Mucosa of stomach (tissue), 1 donor: ENCODE measurements around the gene NFIA.

ENCODE experiments used
- H3K27me3 ChIP-seq: one replicate; pipeline ENCODE4 v1.7.0; 2013; ENCODE audit warnings: mild to moderate bottlenecking, low read length; ENCODE audit not compliant: control insufficient read depth, insufficient read depth
- H3K36me3 ChIP-seq: one replicate; pipeline ENCODE4 v1.7.0; 2013; ENCODE audit warnings: low read length; ENCODE audit not compliant: control insufficient read depth, insufficient read depth
- H3K4me1 ChIP-seq: one replicate; pipeline ENCODE4 v1.7.0; 2013; ENCODE audit warnings: mild to moderate bottlenecking, low read length; ENCODE audit not compliant: control insufficient read depth, insufficient read depth
- H3K4me3 ChIP-seq: one replicate; pipeline ENCODE4 v1.7.0; 2013; ENCODE audit warnings: low read length
- H3K9ac ChIP-seq: one replicate; pipeline ENCODE4 v1.7.0; 2013; ENCODE audit warnings: mild to moderate bottlenecking, low read length, moderate library complexity
- H3K9me3 ChIP-seq: one replicate; pipeline ENCODE4 v1.7.0; 2013; ENCODE audit warnings: mild to moderate bottlenecking, low read length, moderate library complexity; ENCODE audit not compliant: control insufficient read depth
- donor health status: Pancreatic carcinoma.

The NFIA gene

GRCh38 chr1:61213245-61214011 lies 131.1 kb downstream of the NFIA start:
- no peak overlapping the region for H3K4me3 ChIP-seq
- no peaks in the 10 kb centered on the region for H3K4me1 ChIP-seq
- H3K27me3 ChIP-seq, result no peaks in the 10 kb centered on the region
- H3K9ac ChIP-seq, result no peak overlapping the region
- H3K9me3 ChIP-seq, result no peaks in the 10 kb centered on the region
- H3K36me3 ChIP-seq, result no peaks in the 10 kb centered on the region

- no peaks in the 10 kb centered on the region for H3K9me3 ChIP-seq
- H3K27me3 ChIP-seq, result no peaks in the 10 kb centered on the region
- H3K36me3 ChIP-seq, result no peaks in the 10 kb centered on the region
- H3K4me3 ChIP-seq, result no peak overlapping the region
- H3K9ac ChIP-seq, result no peak overlapping the region
- no peaks in the 10 kb centered on the region for H3K4me1 ChIP-seq
These were observed 132.8 kb downstream of the NFIA start for GRCh38 chr1:61215119-61215518.

GRCh38 chr1:61215676-61216289 lies 133.4 kb downstream of the NFIA start:
- Histone ChIP-seq H3K36me3 (no peaks in the 10 kb centered on the region), H3K9me3 (no peaks in the 10 kb centered on the region), H3K4me1 (no peaks in the 10 kb centered on the region), H3K9ac (no peak overlapping the region), H3K4me3 (no peak overlapping the region), H3K27me3 (no peaks in the 10 kb centered on the region)

- H3K9ac ChIP-seq, result no peak overlapping the region
- H3K36me3 ChIP-seq, result no peaks in the 10 kb centered on the region
- H3K27me3 ChIP-seq, result no peaks in the 10 kb centered on the region
- no peaks in the 10 kb centered on the region for H3K4me1 ChIP-seq
- H3K4me3 ChIP-seq, result no peak overlapping the region
- H3K9me3 ChIP-seq, result no peaks in the 10 kb centered on the region
These were observed 138.2 kb downstream of the NFIA start for GRCh38 chr1:61220536-61220935.

GRCh38 chr1:61221642-61222041 lies 139.3 kb downstream of the NFIA start:
- no peak overlapping the region for H3K4me3 ChIP-seq
- no peaks in the 10 kb centered on the region for H3K9me3 ChIP-seq
- no peaks in the 10 kb centered on the region for H3K27me3 ChIP-seq
- no peaks in the 10 kb centered on the region for H3K36me3 ChIP-seq
- peaks cover under 1% of the 10 kb centered on the region for H3K4me1 ChIP-seq
- no peak overlapping the region for H3K9ac ChIP-seq

GRCh38 chr1:61222240-61222639 lies 139.9 kb downstream of the NFIA start:
- H3K9me3 ChIP-seq, result no peaks in the 10 kb centered on the region
- H3K9ac ChIP-seq, result no peak overlapping the region
- H3K27me3 ChIP-seq, result no peaks in the 10 kb centered on the region
- H3K4me3 ChIP-seq, result no peak overlapping the region
- H3K36me3 ChIP-seq, result no peaks in the 10 kb centered on the region
- peaks cover 5% of the 10 kb centered on the region for H3K4me1 ChIP-seq

GRCh38 chr1:61223140-61223539 lies 140.8 kb downstream of the NFIA start:
- peaks cover 5% of the 10 kb centered on the region for H3K4me1 ChIP-seq
- no peaks in the 10 kb centered on the region for H3K36me3 ChIP-seq
- H3K9me3 ChIP-seq, result no peaks in the 10 kb centered on the region
- H3K9ac ChIP-seq, result no peak overlapping the region
- no peaks in the 10 kb centered on the region for H3K27me3 ChIP-seq
- H3K4me3 ChIP-seq, result no peak overlapping the region

- peaks cover 5% of the 10 kb centered on the region for H3K4me1 ChIP-seq
- H3K9ac ChIP-seq, result no peak overlapping the region
These were observed 142.2 kb downstream of the NFIA start for GRCh38 chr1:61224609-61225008.

GRCh38 chr1:61225478-61225877 lies 143.1 kb downstream of the NFIA start:
- H3K27me3 ChIP-seq, result no peaks in the 10 kb centered on the region
- H3K4me1 ChIP-seq, result peaks cover 9% of the 10 kb centered on the region
- no peak overlapping the region for H3K4me3 ChIP-seq
- H3K9me3 ChIP-seq, result no peaks in the 10 kb centered on the region
- no peak overlapping the region for H3K9ac ChIP-seq
- H3K36me3 ChIP-seq, result no peaks in the 10 kb centered on the region

More at GRCh38 chr1:61224609-61225008, 142.2 kb downstream of the NFIA start:
- H3K9me3 ChIP-seq, result no peaks in the 10 kb centered on the region
- no peaks in the 10 kb centered on the region for H3K27me3 ChIP-seq
- H3K36me3 ChIP-seq, result no peaks in the 10 kb centered on the region
- no peak overlapping the region for H3K4me3 ChIP-seq

- H3K9me3 ChIP-seq, result no peaks in the 10 kb centered on the region
- H3K9ac ChIP-seq, result no peak overlapping the region
- H3K27me3 ChIP-seq, result no peaks in the 10 kb centered on the region
- H3K4me1 ChIP-seq, result peaks cover 15% of the 10 kb centered on the region
- H3K36me3 ChIP-seq, result no peaks in the 10 kb centered on the region
- H3K4me3 ChIP-seq, result no peak overlapping the region
These were observed 144.6 kb downstream of the NFIA start for GRCh38 chr1:61226791-61227567.

GRCh38 chr1:61227857-61228550 lies 145.6 kb downstream of the NFIA start:
- Histone ChIP-seq H3K27me3 (no peaks in the 10 kb centered on the region), H3K4me3 (no peak overlapping the region), H3K9me3 (no peaks in the 10 kb centered on the region), H3K4me1 (peaks cover 15% of the 10 kb centered on the region), H3K9ac (no peak overlapping the region), H3K36me3 (no peaks in the 10 kb centered on the region)
